NCI-H526 (cell line): ENCODE data around the gene EHD3.

Experiments
- DNase-seq, 2 experiments: peaks; one replicate each; lab custom pipeline; 2025; lab: John Stamatoyannopoulos, UW

Gene EHD3

DNA sequence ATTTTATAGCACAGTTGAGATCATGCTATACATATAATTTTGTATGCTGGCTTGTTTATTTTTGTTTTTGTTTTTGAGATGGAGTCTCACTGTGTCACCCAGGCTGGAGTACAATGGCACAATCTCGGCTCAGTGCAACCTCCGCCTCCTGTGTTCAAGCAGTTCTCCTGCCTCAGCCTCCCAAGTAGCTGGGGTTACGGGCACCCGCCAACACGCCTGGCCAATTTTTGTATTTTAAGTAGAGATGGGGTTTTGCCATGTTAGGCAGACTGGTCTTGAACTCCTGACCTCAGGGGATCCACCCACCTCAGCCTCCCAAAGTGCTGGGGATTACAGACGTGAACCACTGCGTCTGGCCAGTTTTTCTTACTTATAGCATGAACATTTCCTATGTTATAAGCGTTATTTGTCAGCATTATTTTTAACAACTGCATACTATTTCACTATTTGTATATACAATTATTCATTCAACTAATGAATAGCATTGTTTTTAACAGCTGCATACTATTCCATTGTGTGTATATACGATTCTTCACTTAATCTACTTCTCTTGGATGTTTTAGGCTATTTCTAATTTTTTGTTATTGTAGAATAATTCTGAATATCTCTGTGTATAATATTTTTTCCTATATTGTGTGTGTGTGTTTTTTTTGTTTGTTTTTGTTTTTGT is 3.5 kb downstream of the EHD3 start:
- no peak for DNase-seq

DNA sequence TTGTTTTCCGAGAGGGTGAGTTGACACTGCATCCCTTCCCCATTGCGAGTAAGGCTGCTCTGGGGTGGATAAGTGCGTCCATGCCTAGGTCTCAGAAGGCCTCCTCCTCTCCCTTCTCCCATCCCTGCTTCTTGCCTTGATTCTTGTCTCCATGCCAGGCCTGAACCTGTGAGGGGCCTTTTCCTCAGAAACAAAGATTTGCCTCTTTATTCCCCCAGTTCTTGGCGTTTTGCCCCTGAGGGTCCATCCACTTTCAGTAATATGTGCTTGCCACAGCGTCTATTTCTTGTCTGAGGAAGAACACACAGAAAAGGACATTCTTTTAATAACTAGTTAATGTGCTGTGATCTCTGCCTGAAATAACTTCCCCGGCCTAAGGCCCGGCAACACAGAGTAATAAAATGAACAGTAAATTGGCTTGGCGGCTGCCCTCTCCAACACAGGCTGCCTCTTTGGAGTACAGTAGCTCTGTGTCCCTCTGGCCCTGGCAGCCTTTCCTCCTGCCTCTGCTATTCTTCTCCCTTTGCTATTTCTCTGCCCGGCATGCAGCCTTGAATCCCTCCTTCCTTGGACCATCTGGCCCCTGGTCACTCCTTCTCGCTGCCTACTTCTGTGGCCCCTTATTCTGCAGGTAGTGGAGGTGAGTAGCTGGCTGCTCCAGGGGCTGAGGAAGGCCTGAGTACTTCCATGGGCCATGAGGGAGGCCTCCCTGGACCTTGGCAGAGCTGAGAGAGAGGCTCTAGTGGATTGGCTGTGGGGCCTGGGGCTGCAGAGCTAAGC is 4.4 kb downstream of the EHD3 start:
- DNase-seq, result no peak

DNA sequence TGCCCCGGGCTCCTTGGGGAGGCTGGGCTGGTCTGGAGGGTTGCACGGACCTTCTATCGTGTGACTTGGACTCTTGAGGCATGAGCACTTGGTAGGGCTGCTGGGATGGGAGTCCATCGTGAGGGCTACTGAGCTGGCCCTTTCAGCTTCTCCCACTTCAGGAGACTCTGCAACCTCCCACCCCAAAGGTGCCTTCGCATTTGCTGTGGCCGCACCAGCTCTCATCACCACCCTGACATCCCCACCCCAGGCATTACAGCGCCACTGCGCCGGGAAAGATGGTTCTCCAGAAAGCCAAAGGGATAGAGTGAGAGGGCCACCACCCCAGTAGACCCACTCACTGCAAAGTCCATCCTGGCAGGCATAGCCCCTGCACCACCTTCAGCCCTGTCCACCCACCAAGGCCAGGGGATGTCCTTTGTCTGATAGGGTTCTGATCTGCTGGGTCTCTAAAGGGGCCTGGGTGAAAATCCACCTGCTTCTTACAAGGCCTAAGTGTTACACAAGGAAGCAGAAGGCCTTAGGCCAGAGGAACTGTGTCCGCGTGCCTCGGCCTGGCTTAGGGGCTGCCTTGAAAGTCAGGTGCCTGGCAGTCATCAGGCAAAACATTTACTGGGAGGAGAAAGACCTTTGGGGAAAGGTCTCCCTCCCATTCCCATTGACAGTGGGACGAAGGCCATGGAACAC is 5.1 kb downstream of the EHD3 start:
- no peak for DNase-seq

DNA sequence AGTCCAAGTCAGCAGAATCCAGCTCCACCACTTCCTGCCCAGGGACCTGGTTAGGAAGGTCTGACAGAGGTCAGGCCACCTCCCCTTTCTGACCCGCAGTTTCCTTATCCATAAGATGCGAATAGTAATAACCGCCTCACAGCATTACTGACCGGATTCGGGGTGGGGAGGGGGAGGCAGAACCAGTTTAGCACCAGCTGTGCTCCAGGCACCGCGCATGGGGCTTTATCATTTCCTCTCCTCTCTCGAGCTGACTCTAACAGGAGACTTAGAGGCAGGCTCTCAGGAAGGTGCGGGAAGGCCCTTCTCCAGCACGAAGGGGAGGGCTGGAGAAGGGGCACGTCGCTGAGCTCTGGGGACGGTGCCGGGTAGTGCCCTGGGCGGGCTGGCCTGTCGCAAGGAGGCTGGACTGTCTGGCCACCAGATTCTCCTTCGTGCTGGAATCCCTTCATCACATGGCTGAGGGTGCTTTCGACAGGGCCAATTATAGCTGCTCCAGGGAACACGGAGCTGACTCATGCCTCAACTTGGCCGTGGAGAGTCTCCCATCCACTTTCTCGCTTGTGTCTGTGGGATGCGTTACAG is 5.7 kb downstream of the EHD3 start:
- no peak for DNase-seq

DNA sequence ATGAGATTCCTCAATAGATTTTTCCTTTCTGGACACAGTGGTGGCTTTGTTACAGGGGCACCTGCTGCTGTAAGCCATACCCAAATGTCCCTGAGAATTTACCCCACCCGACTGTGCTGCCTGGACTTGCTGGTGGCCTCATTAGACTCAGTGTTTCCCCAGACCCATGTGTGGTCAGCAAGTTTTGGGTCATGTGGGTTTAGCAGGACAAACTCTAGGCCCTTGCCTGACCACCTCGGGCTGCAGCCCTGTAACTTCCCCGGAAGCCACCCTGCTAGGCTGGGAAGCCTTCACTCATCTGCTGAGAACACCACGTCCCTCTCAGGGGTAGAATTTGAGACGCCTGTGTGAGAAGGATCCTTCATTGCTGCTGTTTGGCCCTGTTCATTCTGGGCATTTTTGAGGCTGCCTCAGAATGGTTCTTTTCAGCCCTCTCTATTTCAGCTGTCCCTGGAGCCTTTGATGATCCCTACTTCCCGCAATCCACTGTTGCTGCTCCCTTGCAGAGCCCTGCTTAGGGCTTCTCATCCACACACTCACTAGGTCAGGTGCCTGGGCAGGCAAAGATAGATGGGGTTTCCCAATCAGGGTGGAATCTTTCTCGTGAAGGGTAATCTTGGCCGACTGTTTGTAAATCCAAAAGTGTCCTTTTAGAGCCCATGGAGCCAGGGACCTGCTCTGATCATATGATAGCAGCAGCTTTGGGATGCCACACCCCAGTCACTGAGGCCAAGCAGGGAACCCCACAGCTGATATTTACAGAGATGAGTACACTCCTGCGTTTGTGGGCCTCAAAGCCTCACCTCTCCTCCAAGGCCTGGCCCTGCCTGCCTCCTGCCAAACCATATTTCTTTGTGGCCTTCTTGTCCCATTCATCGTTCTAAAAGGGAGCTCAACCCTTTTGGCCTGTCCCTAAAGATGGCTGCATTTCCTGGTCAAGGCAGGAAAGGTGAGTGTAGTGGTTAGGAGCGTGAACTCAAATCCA is 6.7 kb downstream of the EHD3 start:
- DNase-seq, result no peak

DNA sequence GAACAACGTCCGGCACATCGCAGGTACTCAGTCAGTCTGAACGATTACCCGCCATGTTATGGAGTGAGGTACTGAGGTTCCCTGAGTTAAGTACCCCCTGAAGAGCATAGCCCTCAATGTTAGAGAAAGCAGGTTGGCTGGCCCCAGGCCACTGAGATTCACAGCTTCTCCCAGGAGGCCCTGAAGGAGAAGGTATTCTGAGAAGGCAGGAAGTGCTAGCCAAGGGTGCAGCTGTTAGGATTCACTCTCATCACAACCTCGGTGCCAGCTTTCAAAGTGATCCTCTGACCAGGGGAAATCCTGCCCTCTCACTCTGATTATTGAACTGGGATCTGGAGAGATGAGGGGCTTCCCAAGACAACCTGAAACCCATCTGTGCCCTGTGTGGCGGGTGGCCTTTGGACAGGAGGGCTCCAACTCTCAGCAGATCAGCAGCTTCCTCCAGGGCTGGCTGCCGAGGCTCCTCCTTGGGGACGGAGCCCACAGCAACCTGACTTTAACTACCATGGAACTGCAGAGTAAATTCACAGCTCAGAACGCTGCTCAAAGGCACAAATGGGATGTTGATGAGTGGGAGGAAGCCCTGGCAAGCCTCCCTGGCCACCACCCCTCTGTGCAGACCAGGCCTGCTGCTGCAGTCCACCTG is 7.8 kb downstream of the EHD3 start:
- DNase-seq, result no peak

DNA sequence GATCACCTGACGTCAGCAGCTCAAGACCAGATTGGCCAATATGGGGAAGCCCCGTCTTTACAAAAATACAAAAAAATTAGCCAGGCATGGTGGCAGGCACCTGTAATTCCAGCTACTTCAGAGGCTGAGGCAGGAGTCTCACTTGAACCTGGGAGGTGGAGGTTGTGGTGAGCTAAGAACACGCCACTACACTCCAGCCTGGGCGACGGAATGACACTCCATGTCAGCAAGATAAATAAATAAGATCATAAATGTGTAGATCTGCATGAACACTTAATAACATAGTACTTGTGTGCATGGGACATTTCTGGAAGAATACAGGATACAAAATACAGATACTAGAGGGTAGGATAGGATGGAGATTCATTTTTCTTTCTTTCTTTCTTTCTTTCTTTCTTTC is 9.1 kb downstream of the EHD3 start:
- no peak for DNase-seq

DNA sequence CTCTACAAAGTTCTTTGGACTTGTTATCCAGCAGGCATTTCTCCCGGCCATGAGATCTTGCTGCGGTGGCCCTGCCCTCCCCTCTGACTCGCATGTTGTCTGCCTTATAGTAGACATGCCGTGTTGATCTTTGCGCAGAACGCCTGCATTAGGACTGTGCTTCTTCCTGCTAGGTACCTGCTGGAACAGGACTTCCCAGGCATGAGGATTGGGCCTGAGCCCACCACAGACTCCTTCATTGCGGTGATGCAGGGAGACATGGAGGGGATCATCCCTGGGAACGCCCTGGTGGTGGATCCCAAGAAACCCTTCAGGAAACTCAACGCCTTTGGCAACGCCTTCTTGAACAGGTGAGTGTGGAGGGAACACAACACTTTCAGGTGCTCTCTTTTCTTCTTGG is 10.1 kb downstream of the EHD3 start:
- DNase-seq, result no peak

DNA sequence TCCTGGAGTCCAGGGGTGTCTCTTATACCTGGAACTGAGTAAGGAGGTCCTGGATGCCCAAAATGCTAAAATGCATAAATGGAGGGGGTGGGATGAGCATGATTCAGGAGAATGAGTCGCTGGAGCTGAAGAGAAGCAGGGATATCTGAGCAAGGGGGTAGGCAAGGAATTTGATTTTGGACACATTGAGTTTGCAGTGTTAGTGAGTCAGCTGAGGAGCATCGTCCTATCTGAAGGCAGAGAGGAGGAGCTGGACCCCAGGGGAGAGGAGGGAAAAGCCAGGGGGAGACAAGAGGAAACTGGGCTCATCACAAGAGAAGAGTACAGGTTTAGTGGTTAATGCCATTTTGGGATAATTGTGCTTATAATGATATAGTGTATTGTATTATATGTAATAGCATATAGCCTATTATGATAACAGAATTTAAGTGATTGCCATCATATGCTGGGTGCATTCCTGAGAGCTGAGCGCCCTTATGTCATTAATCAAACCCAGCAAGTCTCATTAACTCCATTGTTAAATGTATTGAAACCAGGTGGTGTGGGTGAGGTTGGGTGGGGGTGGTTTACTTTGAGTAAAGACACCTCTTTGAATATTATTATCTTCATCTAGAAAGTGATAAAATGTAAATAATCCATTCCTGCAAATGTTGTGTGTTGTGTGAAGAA is 12.4 kb downstream of the EHD3 start:
- no peak for DNase-seq

DNA sequence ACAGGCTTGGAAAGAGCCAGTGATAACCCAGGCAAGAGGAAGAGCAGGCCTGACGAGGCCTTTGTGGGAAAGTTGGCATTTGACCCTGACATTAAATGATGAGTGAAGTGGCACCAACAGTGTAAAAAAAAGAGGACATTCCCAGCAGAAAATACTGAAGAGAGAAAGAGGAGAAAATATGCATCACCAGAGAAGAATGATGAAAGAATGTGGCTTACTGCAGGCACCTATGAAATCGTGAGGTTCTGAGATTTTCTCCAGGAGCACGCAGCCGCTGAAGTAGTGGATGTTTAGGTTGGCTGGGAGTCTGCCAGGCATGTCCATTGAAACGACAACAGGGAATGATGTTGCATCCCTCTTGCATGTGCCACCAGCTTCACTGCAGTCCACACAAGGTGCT is 13.8 kb downstream of the EHD3 start:
- no peak for DNase-seq

DNA sequence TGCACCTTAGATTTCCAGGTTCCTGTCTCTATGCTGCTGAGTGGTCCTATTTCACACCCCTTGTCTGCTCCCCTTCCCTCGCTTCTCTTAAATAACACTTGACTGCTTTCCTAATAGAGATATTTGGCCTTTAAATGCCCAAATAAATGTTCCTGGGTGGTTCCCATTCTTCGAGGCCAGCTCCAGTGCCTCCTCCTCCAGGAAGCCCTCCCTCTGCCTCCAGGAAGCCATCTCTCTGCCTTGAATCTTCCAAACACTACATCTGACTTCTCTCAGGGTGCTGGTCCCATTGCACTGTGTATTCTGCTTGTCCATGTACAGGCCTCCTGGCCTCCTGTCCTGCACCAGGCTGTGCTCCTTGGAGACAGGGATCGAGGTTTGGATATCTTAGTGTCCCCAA is 14.2 kb downstream of the EHD3 start:
- no peak for DNase-seq

DNA sequence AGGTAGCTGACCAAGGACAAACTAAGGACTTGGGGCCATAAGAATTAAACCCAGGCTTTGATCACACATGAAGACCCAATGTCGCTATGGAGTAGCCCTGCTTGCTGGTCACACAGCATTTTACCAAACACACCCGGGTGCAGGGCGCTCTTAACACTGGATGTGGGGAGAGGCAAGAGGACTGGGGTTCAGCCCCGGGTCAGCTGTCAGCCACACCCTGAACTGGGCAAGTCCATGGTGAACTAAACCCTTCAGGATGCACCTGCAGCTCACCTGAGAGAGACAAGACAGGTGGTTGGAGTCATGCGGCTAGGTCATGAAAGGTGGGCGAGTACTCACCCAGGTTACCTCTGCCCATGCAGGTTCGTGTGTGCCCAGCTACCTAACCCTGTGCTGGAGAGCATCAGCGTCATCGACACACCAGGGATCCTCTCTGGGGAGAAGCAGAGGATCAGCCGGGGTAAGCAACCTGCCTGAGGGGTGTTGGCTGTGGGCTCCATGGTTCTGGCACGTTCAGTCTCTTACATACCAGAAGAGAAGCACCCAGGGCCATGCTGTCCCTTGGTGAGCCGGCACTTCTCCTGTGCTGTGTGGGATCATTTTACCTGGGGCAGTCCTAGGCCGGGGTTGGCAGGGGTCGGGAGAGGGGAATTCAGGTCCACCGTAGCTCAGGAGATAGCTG is 15.2 kb downstream of the EHD3 start:
- DNase-seq, result no peak

DNA sequence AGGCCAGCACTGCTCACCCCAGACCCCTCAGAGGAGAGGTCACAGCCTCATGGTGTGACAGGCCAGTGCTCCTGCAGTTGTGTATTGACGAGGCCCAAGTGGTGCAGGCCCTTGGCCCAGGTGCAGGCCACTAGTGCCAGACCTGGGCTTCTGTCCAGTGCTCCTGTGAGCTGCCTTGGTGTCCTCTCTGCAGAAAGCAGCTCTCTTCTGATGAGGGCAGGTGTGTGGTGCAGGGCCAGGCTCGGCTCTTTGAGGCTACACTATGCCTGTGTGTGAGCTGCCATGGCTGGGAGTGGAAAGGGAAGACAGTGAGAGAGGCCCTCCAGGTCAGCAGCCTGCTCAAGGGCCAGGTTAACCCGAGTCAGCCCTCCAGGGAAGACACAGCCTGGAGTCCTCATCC is 17.1 kb downstream of the EHD3 start:
- no peak for DNase-seq

DNA sequence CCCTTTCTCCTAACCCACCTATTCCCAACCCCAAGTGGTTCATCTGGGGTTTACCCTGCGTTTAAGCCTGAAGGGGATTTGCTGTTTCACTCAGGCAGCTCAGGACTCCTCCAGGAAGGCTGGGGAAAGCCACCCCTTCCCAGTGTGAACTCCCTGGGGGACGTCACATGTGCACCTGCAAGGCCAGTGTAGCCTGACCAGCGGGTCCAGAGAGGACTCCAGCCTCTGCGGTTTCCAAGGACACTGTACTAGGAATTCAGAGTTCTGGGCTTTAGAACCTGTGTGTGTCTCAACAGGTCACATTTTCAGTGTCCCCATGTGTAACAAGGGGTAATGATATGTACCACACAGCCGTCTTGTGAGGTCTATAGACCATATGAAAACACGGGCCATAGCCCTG is 17.9 kb downstream of the EHD3 start:
- no peak for DNase-seq

DNA sequence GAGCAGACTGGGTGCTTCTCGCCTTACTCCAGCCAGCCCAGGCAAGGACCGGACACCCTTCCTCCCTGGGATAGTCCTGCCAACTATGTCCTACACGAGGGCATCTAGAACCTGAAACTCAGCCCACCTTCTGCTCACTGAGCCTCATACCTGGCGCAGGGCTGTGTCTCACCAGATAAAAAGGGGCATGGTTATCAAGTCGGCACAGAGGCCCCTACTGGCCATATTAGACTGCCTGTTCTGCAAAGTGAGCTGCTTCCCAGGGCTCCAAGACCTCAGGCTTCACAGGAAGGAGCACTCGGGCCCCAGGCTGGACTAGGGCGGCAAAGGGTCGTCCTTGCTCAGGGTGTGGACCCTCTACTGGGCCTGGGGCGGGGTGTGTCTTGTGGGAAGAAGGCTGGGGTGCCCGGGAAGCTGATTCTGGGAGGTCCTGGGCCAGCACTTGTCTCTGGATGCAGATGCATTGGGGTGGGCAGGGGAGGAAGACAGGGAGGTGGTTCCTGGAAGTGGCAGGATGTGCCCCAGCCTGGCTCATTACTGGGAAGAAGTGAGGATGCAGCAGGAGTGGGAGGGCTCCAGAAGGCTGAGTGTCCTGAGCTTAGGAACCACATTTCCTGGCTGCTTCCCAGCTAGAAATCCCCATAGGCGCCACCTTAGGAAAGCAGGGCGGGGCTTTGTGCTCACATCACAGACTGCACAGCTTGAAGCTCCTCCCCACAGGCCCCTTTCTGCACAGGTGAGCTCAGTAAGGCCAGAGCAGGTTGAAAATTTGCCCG is 19.6 kb downstream of the EHD3 start:
- DNase-seq, result peak in 1 of 2 experiments; percentile 49

DNA sequence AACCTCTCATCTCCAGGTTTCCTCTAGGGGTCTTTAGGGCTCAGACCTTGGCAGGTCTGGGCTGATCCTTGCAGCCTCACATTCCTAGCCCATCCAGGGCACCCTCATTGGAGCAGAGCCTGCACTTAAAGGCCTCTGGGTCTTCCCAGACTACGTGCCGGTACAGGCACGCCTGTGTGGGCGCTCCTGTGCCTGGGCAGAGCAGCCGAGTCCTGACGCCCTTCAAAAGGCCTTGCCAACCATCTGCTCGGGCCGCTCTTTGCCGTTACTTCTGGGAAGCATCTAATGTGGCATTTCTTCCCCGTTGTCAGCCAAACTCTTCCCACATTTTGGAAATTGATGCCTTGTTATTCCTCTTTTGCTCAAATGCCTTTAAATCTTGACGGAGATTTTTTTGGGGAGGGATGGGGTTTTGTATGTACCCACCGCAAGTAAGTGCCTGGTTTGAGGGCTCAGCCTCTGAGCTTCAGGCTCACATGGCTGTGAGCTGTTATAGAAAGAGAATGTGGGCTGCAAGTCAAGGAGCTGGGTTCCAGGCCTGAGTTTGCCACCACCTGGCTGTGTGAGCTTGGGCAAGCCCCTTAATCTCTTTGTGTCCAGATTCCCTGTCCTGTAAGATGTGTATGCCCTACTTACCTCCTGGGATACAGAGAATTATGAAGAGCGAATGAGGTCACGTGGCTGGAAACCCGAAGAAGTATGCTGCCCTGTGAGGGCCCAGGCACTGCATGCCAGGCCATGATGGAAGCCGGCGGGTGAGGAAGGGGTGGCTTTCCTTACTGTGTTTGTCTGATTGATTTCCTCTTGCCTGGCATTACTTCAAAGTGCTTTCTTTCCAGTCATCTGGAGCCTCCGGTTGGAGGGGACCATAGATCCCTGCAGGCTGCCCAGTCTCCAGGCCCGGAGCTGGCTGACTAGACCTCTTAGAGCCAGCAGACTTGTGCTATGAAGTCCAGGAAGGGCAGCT is 20.6 kb downstream of the EHD3 start:
- DNase-seq, result no peak

DNA sequence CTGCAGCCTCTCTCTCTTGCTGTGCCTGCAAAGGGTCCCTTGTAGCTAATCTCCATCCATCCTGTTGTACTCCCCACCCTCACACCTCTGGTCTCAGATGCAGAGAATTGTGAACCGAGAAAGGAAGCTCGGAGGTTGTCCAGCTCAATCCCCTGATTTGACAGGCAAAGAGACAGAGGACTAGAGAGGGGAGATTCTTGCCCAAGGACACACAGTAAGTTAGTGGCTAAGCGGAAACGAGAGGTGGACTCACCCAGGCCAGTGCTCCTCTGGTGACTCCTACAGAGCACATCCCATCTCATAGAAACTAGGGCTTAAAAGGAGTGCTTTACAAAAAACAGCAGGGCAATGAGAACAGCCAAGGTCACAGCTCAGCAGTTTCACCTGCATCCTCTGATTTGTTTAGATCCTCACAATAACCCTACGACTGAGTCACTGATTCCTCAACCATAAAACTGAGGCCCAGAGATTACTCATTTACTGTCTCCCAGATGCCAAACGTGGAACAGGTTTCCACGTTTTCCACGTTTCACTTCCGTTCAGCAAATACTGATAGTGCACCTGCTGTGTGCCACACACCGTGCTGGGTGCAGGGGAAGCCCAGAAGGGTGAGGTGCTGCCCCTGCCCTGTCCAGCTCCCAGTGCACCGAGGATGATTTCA is 22.1 kb downstream of the EHD3 start:
- DNase-seq, result peak; percentile 25 to 56
